T-helper 2 cell (primary cell): Measurements from ENCODE around the gene CYP46A1.

Experiments used
- DNase-seq, 5 experiments: peaks; one replicate each; pipeline versions ENCODE4 v3.0.0 to v3.0.0-alpha.2; 2012 to 2022

The CYP46A1 gene

GRCh38 chr14:99689266-99690236 is 5.5 kb downstream of the CYP46A1 start:
- DNase-seq: no peak

- no peak for DNase-seq
Observed at GRCh38 chr14:99690636-99691035, 6.5 kb downstream of the CYP46A1 start.

DNA sequence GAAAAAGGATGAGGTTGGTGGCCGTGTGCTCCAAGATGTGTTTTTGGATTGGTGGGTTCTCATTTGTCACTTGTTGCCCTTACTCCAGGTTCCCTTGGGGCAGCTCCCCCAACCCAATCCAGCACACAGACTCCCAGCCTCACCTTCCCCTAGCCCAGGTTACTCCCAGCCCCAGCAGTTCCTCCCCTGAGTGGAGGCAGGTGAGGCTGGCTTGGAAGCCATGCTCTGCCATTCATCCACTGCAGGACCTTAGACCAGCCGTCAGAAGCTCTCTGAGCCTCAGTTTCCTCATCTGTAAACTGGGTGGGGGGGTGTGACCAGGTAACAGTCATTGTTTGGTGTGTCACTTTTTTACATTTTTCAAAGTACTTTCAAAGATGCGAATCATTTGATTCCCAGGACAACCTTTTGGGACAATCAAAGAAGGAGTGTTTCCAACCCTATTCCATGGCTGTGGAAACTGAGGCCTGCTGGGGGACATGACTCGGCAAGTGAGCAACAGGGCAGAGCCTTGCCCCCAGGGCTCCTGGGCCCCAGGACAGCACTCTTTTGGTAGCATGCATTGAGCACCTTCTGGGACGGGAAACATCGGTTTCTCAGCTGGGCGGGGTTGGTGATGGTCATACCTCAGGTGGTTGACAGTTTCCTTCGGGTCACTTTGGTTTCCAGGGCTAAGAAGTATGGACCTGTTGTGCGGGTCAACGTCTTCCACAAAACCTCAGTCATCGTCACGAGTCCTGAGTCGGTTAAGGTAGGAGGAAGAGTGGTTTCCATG is 7.2 kb downstream of the CYP46A1 start:
- no peak for DNase-seq

DNA sequence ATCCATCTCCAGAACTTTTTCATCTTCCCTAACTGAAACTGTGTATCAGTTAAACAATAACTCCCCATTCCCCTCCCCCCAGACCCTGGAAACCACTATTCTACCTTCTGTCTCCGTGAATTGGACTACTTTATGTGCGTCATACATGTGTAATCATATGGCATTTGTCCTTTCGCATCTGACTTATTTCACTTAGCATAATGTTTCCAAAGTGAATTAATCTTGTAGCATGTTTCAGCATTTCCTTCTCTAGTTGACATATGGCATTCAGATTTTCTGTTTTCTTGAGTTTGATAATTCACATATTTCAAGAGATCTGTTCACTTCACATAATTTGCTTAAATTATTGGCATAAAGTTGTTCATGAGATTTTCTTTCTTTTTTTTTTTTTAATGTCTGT is 9.8 kb downstream of the CYP46A1 start:
- no peak for DNase-seq

- DNase-seq: no peak
Observed at GRCh38 chr14:99696929-99697328, 12.8 kb downstream of the CYP46A1 start.

GRCh38 chr14:99698236-99698635 is 14.1 kb downstream of the CYP46A1 start:
- DNase-seq: no peak

DNA sequence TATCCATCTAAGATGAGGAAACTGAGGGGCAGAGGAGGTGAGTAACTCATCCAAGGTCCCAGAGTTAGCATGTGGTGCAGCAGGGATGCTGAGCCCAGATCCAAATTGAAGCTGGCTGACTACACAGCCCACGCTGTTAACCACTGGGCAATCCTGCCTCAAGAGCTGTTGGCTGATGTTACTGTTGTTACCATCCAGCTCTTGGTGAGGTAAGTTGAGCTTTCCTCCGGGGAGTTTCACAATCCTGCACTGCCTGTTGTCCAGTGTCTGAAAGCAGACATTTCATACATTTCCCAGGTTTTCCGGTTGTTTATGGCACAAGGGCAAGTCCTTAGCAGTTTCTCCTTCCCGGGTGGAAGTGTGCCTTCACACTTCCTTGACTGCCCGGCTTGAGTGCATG is 14.5 kb downstream of the CYP46A1 start:
- DNase-seq: no peak

- no peak for DNase-seq
Observed at GRCh38 chr14:99699085-99699760, 15.1 kb downstream of the CYP46A1 start.

- no peak for DNase-seq
Observed at GRCh38 chr14:99699861-99700260, 15.8 kb downstream of the CYP46A1 start.

DNA sequence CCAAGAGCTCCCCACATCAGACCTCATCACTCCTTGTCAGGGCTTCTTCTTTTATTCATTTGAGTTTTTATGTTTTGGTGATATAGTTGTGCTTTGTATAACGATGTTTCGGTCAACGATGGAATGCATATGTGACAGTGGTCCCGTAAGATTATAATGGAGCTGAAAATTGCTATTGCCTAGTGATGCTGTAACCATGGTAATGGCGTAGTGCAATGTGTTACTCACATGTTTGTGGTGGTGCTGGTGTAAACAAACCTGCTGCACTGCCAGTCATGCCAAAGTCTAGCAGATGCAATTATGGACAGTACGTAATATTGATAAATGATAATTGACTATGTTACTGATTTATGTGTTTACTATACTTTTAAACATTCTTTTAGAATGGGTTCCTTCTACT is 16.3 kb downstream of the CYP46A1 start:
- no peak for DNase-seq

GRCh38 chr14:99701260-99701659 is 17.2 kb downstream of the CYP46A1 start:
- DNase-seq: no peak

- DNase-seq: no peak
Observed at GRCh38 chr14:99702115-99702514, 18.0 kb downstream of the CYP46A1 start.

- no peak for DNase-seq
Observed at GRCh38 chr14:99703381-99703780, 19.3 kb downstream of the CYP46A1 start.

DNA sequence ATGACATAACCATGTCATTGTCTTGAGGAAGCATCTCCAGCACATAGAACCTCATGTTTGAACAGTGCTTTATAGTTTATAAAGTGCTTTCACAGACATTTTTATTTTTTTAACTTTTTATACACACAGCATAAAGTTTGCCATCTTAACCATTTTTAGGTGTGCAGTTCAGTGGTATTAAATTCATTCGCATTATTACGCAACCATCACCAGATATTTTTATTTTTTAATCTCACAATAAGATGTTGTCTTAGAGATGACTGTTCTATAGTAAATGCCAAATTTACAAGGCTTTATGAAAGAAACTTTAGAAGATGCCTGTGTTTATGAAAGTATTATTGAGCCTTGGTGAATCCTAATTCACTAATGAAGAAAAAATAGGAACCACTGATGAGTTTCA is 19.9 kb downstream of the CYP46A1 start:
- DNase-seq: no peak

DNA sequence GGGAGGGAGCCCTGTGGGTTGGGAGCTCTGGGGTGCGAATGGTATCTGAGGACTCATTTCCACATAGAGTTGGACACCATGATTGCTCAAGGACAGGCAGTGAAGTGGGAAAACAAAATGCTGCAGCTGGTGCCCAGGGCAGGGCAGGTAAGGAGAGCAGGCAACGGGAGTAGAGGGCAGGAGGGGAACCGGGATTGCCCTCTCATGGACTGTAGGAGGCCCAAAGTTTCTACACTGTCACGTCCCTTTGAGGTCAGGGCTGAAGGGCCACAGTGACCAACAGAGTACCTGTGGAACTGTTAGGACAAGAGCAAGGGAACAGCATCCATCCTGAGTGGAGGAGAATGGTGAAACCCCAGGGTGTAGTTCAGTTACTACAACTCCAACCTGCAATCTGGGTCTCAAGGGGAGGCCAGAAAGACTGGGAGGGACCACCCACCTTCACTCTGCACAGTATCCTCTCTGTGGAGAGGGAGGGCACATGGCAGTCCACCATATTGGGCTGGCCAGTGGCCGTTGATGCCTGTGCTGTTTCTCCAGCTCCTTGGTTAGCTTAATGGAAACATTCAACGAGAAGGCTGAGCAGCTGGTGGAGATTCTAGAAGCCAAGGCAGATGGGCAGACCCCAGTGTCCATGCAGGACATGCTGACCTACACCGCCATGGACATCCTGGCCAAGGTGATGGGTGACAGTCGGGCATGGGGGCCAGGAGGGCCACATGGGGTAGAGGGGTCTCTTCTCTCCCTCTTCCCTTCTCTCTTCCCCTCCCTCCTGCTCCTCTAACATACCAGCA is 22.2 kb downstream of the CYP46A1 start:
- no peak for DNase-seq

GRCh38 chr14:99707420-99707819 is 23.3 kb downstream of the CYP46A1 start:
- DNase-seq: no peak

DNA sequence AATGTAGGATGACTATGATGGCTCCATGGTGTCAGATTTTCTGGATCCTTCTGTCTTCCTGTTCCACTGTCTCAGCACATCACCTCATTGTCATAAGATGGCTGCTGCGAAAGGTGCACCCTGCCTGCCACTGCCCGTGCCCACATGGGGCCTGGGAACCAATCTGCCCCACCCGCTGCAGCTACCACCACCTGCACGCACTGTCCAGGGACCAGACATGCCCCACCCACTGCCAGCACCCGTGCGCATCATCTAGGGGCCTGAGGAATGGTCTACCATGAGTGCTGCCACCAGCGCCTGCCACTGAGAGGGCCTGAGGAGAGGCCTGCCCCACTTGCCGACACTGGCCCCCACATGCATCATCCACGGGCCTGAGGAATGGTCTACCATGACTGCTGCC is 23.8 kb downstream of the CYP46A1 start:
- no peak for DNase-seq

DNA sequence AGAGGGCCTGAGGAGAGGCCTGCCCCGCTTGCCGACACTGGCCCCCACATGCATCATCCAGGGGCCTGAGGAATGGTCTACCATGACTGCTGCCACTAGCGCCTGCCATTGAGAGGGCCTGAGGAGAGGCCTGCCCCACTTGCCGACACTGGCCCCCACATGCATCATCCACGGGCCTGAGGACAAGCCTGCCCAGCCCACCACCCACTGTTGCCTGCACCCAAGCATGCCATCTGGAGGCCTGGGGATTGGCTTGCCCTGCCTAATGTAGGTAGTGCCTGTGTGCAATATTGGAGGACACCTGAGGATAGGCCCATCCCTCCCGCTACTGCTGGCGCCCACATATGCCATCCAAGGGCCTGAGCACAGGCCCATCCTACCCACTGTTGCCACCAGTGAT is 24.4 kb downstream of the CYP46A1 start:
- no peak for DNase-seq

DNA sequence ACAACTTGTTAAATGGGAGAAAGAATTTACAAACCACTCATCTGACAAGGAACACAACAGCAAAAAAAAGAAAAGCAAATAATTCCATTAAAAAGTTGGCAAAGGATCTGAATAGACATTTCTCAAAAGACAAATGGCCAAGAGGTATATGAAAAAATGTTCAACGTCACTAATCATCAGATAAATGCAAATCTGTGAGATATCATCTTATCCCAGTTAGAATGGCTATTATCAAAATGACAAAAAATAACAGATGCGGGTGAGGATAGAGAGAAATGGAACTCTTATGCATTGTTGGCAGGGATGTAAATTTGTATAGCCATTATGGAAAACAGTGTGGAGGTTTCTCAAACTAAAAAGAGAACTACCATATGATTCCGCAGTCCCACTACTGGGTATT is 29.9 kb downstream of the CYP46A1 start:
- no peak for DNase-seq

DNA sequence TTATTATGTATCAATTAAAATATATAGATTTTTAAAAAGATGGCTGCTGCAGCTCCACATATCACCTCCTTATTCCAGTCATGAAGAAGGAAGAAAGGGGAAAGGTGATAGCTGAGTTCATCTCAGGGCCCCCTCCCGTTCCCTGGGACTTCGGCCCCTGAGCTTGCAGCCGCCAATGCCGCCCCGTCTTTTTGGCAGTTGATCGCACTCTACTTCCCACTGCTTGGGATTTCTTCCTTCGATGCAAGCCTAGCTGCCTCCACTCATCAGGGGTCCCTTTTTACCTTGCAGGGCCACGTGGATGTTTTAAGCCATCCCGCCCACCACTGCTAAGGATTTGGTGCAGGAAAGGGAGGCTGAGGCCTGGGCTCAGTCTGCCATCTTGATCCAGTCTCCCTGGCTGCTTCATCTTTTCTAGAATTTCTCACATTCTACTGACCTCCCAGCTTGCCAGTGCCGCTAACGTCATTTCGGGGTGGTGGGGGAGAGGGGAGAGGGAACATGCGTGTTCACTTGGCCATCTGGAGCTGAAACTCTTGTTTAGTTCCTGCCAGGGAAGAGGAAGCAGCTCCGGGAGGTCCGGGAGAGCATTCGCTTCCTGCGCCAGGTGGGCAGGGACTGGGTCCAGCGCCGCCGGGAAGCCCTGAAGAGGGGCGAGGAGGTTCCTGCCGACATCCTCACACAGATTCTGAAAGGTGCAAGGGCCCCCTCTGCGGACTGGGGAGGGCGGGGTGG is 31.3 kb downstream of the CYP46A1 start:
- no peak for DNase-seq

DNA sequence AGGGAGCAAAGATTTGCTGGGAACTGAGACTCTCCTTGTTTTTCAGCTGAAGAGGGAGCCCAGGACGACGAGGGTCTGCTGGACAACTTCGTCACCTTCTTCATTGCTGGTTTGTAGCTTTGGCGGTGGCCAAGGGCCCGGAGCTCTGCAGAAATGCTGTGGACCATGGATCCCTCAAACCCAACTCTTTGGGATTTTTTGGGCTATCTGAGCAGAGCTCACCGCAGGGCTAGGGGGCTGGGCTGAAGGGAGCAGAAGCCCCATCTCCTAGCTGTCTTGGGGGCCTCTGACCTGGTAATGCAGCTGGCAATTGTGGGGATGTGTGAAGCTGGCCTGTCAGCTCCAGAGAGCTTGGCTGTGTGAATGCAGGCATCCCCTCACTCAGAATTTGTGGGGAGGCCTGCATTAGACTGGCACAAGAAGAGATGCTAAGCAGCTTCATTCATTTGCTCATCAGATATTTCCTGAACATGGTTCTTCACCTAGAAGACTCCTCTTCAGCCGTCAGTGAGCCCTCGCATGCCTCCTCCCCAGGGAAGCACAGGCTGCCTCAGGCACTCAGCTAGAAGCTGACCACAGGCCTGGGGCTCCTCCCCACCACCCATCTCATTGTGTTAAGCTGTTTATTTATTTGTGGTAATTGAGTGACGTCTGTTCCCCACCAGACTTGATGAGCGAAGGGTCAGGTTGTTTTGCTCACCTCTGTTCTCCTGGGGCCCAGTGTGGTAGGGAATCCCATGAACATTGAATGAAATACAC is 32.2 kb downstream of the CYP46A1 start:
- no peak for DNase-seq
